GM12878 (cell line): ENCODE data around the gene DTD1. TPM values are rescaled to one million over a fixed set of nuclear protein-coding genes. Genes with fewer than 3 reads are reported as not detected.

Source experiments
- ATAC-seq: fragments of 200-7000 bp; cut with Tn5 transposase; 3 replicates; pipeline ENCODE4 v1.9.1; 2020; ENCODE audit warnings: mild to moderate bottlenecking, moderate library complexity
- BruUV-seq: library from RNA; stranded (reverse); fragments of 400-500 nt; replicated peaks from 2 replicates; lab custom pipeline; 2021; lab: Mats Ljungman, UMichigan
- CTCF ChIA-PET: fragments of 300-600 bp; sonication (Branson Sonifier 250); formaldehyde crosslinking; extraction: SDS; loops from one replicate; lab custom pipeline; 2021; ENCODE audit warnings: inconsistent platforms; lab: Yijun Ruan, JAX
- POLR2A ChIA-PET: fragments of 350-600 bp; formaldehyde crosslinking; extraction: SDS; loops from one replicate; lab custom pipeline; 2021; ENCODE audit warnings: inconsistent platforms; lab: Charles Lee
- RAD21 ChIA-PET: fragments of 300-600 bp; sonication (Branson Sonifier 250); formaldehyde crosslinking; loops from one replicate; lab custom pipeline; 2023; ENCODE audit warnings: antibody characterized with exemption; ENCODE audit not compliant: unreplicated experiment; lab: Charles Lee
- SMC1A ChIA-PET: fragments of 300-600 bp; sonication (Branson Sonifier 250); formaldehyde crosslinking; loops from one replicate; lab custom pipeline; 2023; ENCODE audit not compliant: unreplicated experiment, uncharacterized antibody; lab: Charles Lee
- DNase-seq: peaks from one replicate; pipeline ENCODE4 v3.0.0-alpha.2; 2011; ENCODE audit warnings: low read depth, low spot score
- FAIRE-seq: peaks from 3 replicates; lab custom pipeline; 2011; peaks lifted over from hg19 to GRCh38; lab: Jason Lieb, UNC
- H2AFZ ChIP-seq: 2 replicates; pipeline ENCODE4 v1.6.0; 2011; ENCODE audit warnings: low read depth, low read length, control low read depth; ENCODE audit not compliant: control insufficient read depth
- H3K27ac ChIP-seq: 2 replicates; pipeline ENCODE4 v1.5.1; 2011; ENCODE audit warnings: control low read depth; ENCODE audit not compliant: control insufficient read depth, insufficient read depth
- H3K27me3 ChIP-seq, 2 experiments: replicated peaks in 1 of 2; 2 replicates each; pipeline versions ENCODE4 v1.6.0 to v1.6.1; 2011; ENCODE audit warnings: low read length in 1 of 2; ENCODE audit not compliant: control insufficient read depth in 2 of 2, insufficient read depth in 2 of 2
- H3K36me3 ChIP-seq, 2 experiments: 2 replicates each; pipeline ENCODE4 v1.5.1; 2011; ENCODE audit warnings: low read length in 1 of 2; ENCODE audit not compliant: control insufficient read depth in 2 of 2, insufficient read depth in 2 of 2
- H3K4me1 ChIP-seq: 2 replicates; pipeline ENCODE4 v1.6.1; 2011; ENCODE audit warnings: mild to moderate bottlenecking, low read length, moderate library complexity, mixed read lengths; ENCODE audit not compliant: control insufficient read depth, insufficient read depth
- H3K4me2 ChIP-seq: 2 replicates; pipeline ENCODE4 v1.6.0; 2011; ENCODE audit warnings: control low read depth; ENCODE audit not compliant: control insufficient read depth, insufficient read depth
- H3K4me3 ChIP-seq: fragments of 200-600 bp; sonication (generic); 2 replicates; pipeline ENCODE4 v1.5.1; 2016
- H3K79me2 ChIP-seq: 2 replicates; pipeline ENCODE4 v1.6.0; 2011; ENCODE audit warnings: low read length; ENCODE audit not compliant: control insufficient read depth, insufficient read depth
- H3K9ac ChIP-seq: 2 replicates; pipeline ENCODE4 v1.8.0; 2011; ENCODE audit warnings: low read length, control low read depth, mixed read lengths; ENCODE audit not compliant: control insufficient read depth, insufficient read depth
- H3K9me3 ChIP-seq: replicated peaks from 3 replicates; pipeline ENCODE4 v1.5.1; 2011; ENCODE audit warnings: mild to moderate bottlenecking, low read length; ENCODE audit not compliant: control insufficient read depth, insufficient read depth
- H4K20me1 ChIP-seq: 2 replicates; pipeline ENCODE4 v1.6.0; 2011; ENCODE audit not compliant: control insufficient read depth, insufficient read depth
- BHLHE40 ChIP-seq, 2 experiments: fragments of 450-650 bp in 1 of 2; IDR thresholded peaks; 2 replicates each; pipeline ENCODE4 v1.6.1; 2011 to 2017; ENCODE audit warnings: low read depth in 2 of 2, borderline replicate concordance in 1 of 2, improper control_type of control experiment in 1 of 2, low read length in 1 of 2, mild to moderate bottlenecking in 1 of 2
- BMI1 ChIP-seq: fragments of 450-650 bp; IDR thresholded peaks from 2 replicates; pipeline ENCODE4 v1.6.1; 2016; ENCODE audit warnings: mild to moderate bottlenecking, moderate library complexity, borderline replicate concordance
- CTCF ChIP-seq, 3 experiments: IDR thresholded peaks in 2 of 3; conservative IDR thresholded peaks in 1 of 3; 2 replicates each; pipeline ENCODE4 v1.5.1; 2011; ENCODE audit warnings: low read depth in 3 of 3, low read length in 3 of 3, mild to moderate bottlenecking in 3 of 3, control low read depth in 2 of 3, moderate library complexity in 2 of 3, inconsistent platforms in 1 of 3, mixed read lengths in 1 of 3; ENCODE audit not compliant: control insufficient read depth in 2 of 3, insufficient read depth in 1 of 3; ENCODE audit errors: extremely low read depth in 1 of 3
- HCFC1 ChIP-seq: fragments of 150-350 bp; IDR thresholded peaks from 2 replicates; pipeline ENCODE4 v1.6.1; 2014; ENCODE audit warnings: low read length
- MEF2A ChIP-seq: IDR thresholded peaks from 2 replicates; pipeline ENCODE4 v1.6.1; 2011; ENCODE audit warnings: low read depth, mild to moderate bottlenecking, low read length, moderate library complexity; ENCODE audit not compliant: insufficient read depth
- MTA2 ChIP-seq: fragments of 450-650 bp; IDR thresholded peaks from 2 replicates; pipeline ENCODE4 v1.6.1; 2016; ENCODE audit warnings: low read depth, mild to moderate bottlenecking, moderate library complexity
- RAD21 ChIP-seq: IDR thresholded peaks from 2 replicates; pipeline ENCODE4 v1.6.1; 2011; ENCODE audit warnings: mild to moderate bottlenecking, low read depth, low read length, moderate library complexity; ENCODE audit not compliant: insufficient read depth
- SMC3 ChIP-seq: IDR thresholded peaks from 2 replicates; pipeline ENCODE4 v1.6.1; 2011; ENCODE audit warnings: low read length, improper control_type of control experiment, borderline replicate concordance
- SRF ChIP-seq, 2 experiments: IDR thresholded peaks; 2 replicates each; pipeline ENCODE4 v1.6.1; 2011; ENCODE audit warnings: low read depth in 2 of 2, low read length in 2 of 2, mild to moderate bottlenecking in 1 of 2, moderate library complexity in 1 of 2
- WGBS: methylation state at CpG from one replicate; pipeline ENCODE4 v1.1.6; 2016; ENCODE audit warnings: low lambda C conversion rate; ENCODE audit not compliant: insufficient replicate concordance, insufficient coverage; ENCODE audit errors: missing lambda C conversion rate; 5-methylcytosine and 5-hydroxymethylcytosine counted together
- in situ Hi-C: fragments of 300-500 bp; cut with MboI; formaldehyde crosslinking; loops from 9 replicates; pipeline ENCODE4 v1.14.3; 2018; ENCODE audit warnings: mixed read lengths
- intact Hi-C: fragments of 100-400 bp; cut with micrococcal nuclease; formaldehyde crosslinking; loops from one replicate; pipeline ENCODE4 v1.14.2; 2022; ENCODE audit not compliant: unreplicated experiment
- polyA plus RNA-seq, 11 experiments: library from polyadenylated mRNA; depleted of rRNA in 4 of 11; unstranded in 6 of 11; stranded (reverse) in 5 of 11; fragments of >200 nt; fragmentation: Nextera tagmentation in 4 of 11; fragmentation: Illumina TruSeq in 1 of 11; extraction: Ambion mirVana in 4 of 11; extraction: Trizol in 1 of 11; gene quantifications; 1 replicate in 1 of 11; 2 replicates in 10 of 11; pipeline versions ENCODE4 v1.2.1 to v1.2.3, GENCODE V29; 2011 to 2016; ENCODE audit warnings: inconsistent platforms in 2 of 11, missing spikeins in 2 of 11, low read depth in 1 of 11
- total RNA-seq, 4 experiments: library from RNA; depleted of rRNA in 3 of 4; stranded (reverse); fragments of >200 nt in 3 of 4; fragmentation: Illumina TruSeq in 1 of 4; extraction: Trizol in 1 of 4; gene quantifications; 2 replicates each; pipeline versions ENCODE4 v1.2.1 to v1.2.3, GENCODE V29; 2013 to 2021

Gene DTD1
- total and polyA plus RNA-seq, 10 of the 15 experiments (the other 5 are each of a cell fraction or from before 2014, with no cell fraction given) = 24.3 to 99.8 (median 63.3) TPM

- Histone ChIP-seq H3K4me3 (no peak overlapping the region), H3K79me2 (no peaks in the 10 kb centered on the region), H4K20me1 (no peaks in the 10 kb centered on the region), H3K9me3 (no peaks in the 10 kb centered on the region)
- DNase-seq (no peak), ATAC-seq (peak; percentile 66)
- POLR2A ChIA-PET = interaction anchor here (1.1 kb wide), 1 partner anchor 23 kb away, joined by 4 read pairs; no protein-coding TSS in a partner anchor
- 98% methylated on average over 3 of the region's 3 CpGs for WGBS
- TF ChIP-seq MEF2A = no peak
- peak; percentile 32; the same call in 1 of the 2 replicates for TF ChIP-seq RAD21
- no peak for TF ChIP-seq HCFC1
- TF ChIP-seq CTCF (IDR thresholded peaks at IDR 0.05 in 2 of 3, conservative IDR thresholded peaks at IDR 0.05 in 1 of 3; ENCODE audit: control insufficient read depth in 2 of 3, extremely low read depth in 1 of 3, insufficient read depth in 1 of 3, low read depth in 3 of 3, low read length in 3 of 3) = peak in 2 of 3 experiments; percentile 36; a peak in 4 of 6 replicates
- no peak for TF ChIP-seq MTA2
- peak; percentile 16; the same call in 1 of the 2 replicates for TF ChIP-seq SMC3
- TF ChIP-seq BHLHE40 (IDR thresholded peaks at IDR 0.05; ENCODE audit: borderline replicate concordance in 1 of 2, low read depth in 2 of 2, low read length in 1 of 2) = no peak
- no peak for TF ChIP-seq SRF (IDR thresholded peaks at IDR 0.05; ENCODE audit: low read depth in 2 of 2, low read length in 2 of 2)
- no peak for TF ChIP-seq BMI1
- TF ChIP-seq, all 136 proteins: peak for 3
- no peak for FAIRE-seq
- BruUV-seq = no TSS peak
- in situ Hi-C loops = no loop called here
- no peak overlapping the region for H3K27ac ChIP-seq
- H3K36me3 ChIP-seq = no peaks in the 10 kb centered on the region; a peak in 1 of 4 replicates
- intact Hi-C loops = no loop called here
- no peak overlapping the region for H2AFZ ChIP-seq
- ChIA-PET SMC1A (interaction anchor here (0.9 to 2.8 kb wide), 11 partner anchors 10 to 911 kb away, joined by 3 to 13 read pairs (median 4); no protein-coding TSS in a partner anchor), CTCF (interaction anchor here (0.7 to 2.1 kb wide), 10 partner anchors 9 to 540 kb away, joined by 3 to 11 read pairs (median 4); no protein-coding TSS in a partner anchor), RAD21 (interaction anchor here (0.8 to 1.7 kb wide), 3 partner anchors 11 to 86 kb away, joined by 3 to 6 read pairs (median 3); no protein-coding TSS in a partner anchor)
- no peak overlapping the region for H3K9ac ChIP-seq
- no peak overlapping the region for H3K4me2 ChIP-seq
- H3K4me1 ChIP-seq = no peaks in the 10 kb centered on the region
- H3K27me3 ChIP-seq = no peaks in the 10 kb centered on the region
These were observed 130.3 kb downstream of the DTD1 start for GRCh38 chr20:18718129-18718528.
